HepG2 (cell line): Measurements from ENCODE around the gene NOXO1. TPM values are rescaled to one million over a fixed set of nuclear protein-coding genes. Genes with fewer than 3 reads are reported as not detected.

Experiments
- ESRRA ChIP-seq: sonication (generic); formaldehyde crosslinking; IDR thresholded peaks from 2 replicates; pipeline ENCODE4 v1.5.1; 2020; ENCODE audit warnings: mild to moderate bottlenecking, low read depth, missing genetic modification reagents
- GABPB1 ChIP-seq: IDR thresholded peaks from 2 replicates; pipeline ENCODE4 v1.6.1; 2016; ENCODE audit warnings: mild to moderate bottlenecking, missing genetic modification reagents, moderate library complexity, missing compliant biosample characterization
- HDAC2 ChIP-seq: sonication (generic); formaldehyde crosslinking; IDR thresholded peaks from 2 replicates; pipeline ENCODE4 v1.4.0; 2020; ENCODE audit warnings: missing genetic modification reagents
- MAFK ChIP-seq, 2 experiments: IDR thresholded peaks in 1 of 2; conservative IDR thresholded peaks in 1 of 2; 2 replicates each; pipeline ENCODE4 v1.6.1; 2011; ENCODE audit warnings: improper control_type of control experiment in 2 of 2, low read length in 2 of 2
- NCOA1 ChIP-seq: sonication (generic); formaldehyde crosslinking; IDR thresholded peaks from 2 replicates; pipeline ENCODE4 v1.9.0; 2021; ENCODE audit warnings: missing genetic modification reagents
- NR2F6 ChIP-seq, 2 experiments: IDR thresholded peaks; 2 replicates each; pipeline ENCODE4 v1.6.1; 2016; ENCODE audit warnings: antibody characterized with exemption in 1 of 2, mild to moderate bottlenecking in 1 of 2
- PRDM15 ChIP-seq: sonication (generic); formaldehyde crosslinking; IDR thresholded peaks from 2 replicates; pipeline ENCODE4 v1.4.0; 2020; ENCODE audit warnings: missing genetic modification reagents
- SMAD1 ChIP-seq: sonication (generic); formaldehyde crosslinking; IDR thresholded peaks from 2 replicates; pipeline ENCODE4 v1.4.0; 2020; ENCODE audit warnings: missing genetic modification reagents, low read depth, mild to moderate bottlenecking, borderline replicate concordance
- TEAD3 ChIP-seq: optimal IDR thresholded peaks from 2 replicates; pipeline ENCODE3; 2016; ENCODE audit warnings: borderline replicate concordance
- TOE1 ChIP-seq: sonication (generic); formaldehyde crosslinking; IDR thresholded peaks from 2 replicates; pipeline ENCODE4 v1.4.0; 2020; ENCODE audit warnings: mild to moderate bottlenecking, missing genetic modification reagents
- ZBTB21 ChIP-seq: sonication (generic); formaldehyde crosslinking; IDR thresholded peaks from 2 replicates; pipeline ENCODE4 v1.4.0; 2020; ENCODE audit warnings: missing genetic modification reagents
- ZFP90 ChIP-seq: sonication (generic); formaldehyde crosslinking; IDR thresholded peaks from 2 replicates; pipeline ENCODE4 v1.8.0; 2022; ENCODE audit warnings: missing genetic modification reagents, mild to moderate bottlenecking, inconsistent platforms, borderline replicate concordance
- ZKSCAN8 ChIP-seq: IDR thresholded peaks from 2 replicates; pipeline ENCODE4 v1.6.1; 2016; ENCODE audit warnings: borderline replicate concordance, missing genetic modification reagents, missing compliant biosample characterization
- ZMYM3 ChIP-seq: sonication (generic); formaldehyde crosslinking; IDR thresholded peaks from 2 replicates; pipeline ENCODE4 v1.5.1; 2020; ENCODE audit warnings: mild to moderate bottlenecking, missing genetic modification reagents
- ZNF468 ChIP-seq: sonication (generic); formaldehyde crosslinking; IDR thresholded peaks from 2 replicates; pipeline ENCODE4 v1.8.0; 2022; ENCODE audit warnings: mild to moderate bottlenecking, moderate library complexity, missing genetic modification reagents
- ZNF605 ChIP-seq: sonication (generic); formaldehyde crosslinking; IDR thresholded peaks from 2 replicates; pipeline ENCODE4 v1.8.0; 2022; ENCODE audit warnings: mild to moderate bottlenecking, missing genetic modification reagents
- ZNF773 ChIP-seq: sonication (generic); formaldehyde crosslinking; IDR thresholded peaks from 2 replicates; pipeline ENCODE4 v1.4.0; 2020; ENCODE audit warnings: missing genetic modification reagents, borderline replicate concordance
- polyA plus RNA-seq, 8 experiments: library from polyadenylated mRNA; depleted of rRNA in 3 of 8; stranded (reverse) in 7 of 8; unstranded in 1 of 8; fragments of >200 nt; fragmentation: Illumina TruSeq in 4 of 8; extraction: Trizol in 4 of 8; gene quantifications; 2 replicates each; pipeline versions ENCODE4 v1.2.1 to v1.2.3, GENCODE V29; 2011 to 2016; ENCODE audit warnings: low read depth in 4 of 8, missing spikeins in 1 of 8, mixed read lengths in 1 of 8; ENCODE audit not compliant: insufficient read depth in 1 of 8
- total RNA-seq, 5 experiments: library from RNA; depleted of rRNA; stranded (reverse); fragments of >200 nt; fragmentation: Illumina TruSeq; extraction: Trizol; gene quantifications; 2 replicates each; pipeline ENCODE4 v1.2.3, GENCODE V29; 2016; ENCODE audit warnings: low read depth in 1 of 5
- TF ChIP-seq, protein P1 (sequence below): sonication (generic); formaldehyde crosslinking; IDR thresholded peaks from 2 replicates; pipeline ENCODE4 v1.4.0; 2020; ENCODE audit warnings: missing genetic modification reagents
- TF ChIP-seq, protein P2 (sequence below): sonication (generic); formaldehyde crosslinking; IDR thresholded peaks from 2 replicates; pipeline ENCODE4 v1.8.0; 2022; ENCODE audit warnings: missing genetic modification reagents, mild to moderate bottlenecking, moderate library complexity, borderline replicate concordance
- TF ChIP-seq, protein P3 (sequence below): IDR thresholded peaks from 2 replicates; pipeline ENCODE4 v1.6.1; 2012; ENCODE audit warnings: inconsistent platforms

Gene NOXO1
- total and polyA plus RNA-seq, 2 of the 13 experiments (the other 11 are each of a cell fraction or from before 2014, with no cell fraction given) = 0.69 to 1.4 TPM

DNA sequence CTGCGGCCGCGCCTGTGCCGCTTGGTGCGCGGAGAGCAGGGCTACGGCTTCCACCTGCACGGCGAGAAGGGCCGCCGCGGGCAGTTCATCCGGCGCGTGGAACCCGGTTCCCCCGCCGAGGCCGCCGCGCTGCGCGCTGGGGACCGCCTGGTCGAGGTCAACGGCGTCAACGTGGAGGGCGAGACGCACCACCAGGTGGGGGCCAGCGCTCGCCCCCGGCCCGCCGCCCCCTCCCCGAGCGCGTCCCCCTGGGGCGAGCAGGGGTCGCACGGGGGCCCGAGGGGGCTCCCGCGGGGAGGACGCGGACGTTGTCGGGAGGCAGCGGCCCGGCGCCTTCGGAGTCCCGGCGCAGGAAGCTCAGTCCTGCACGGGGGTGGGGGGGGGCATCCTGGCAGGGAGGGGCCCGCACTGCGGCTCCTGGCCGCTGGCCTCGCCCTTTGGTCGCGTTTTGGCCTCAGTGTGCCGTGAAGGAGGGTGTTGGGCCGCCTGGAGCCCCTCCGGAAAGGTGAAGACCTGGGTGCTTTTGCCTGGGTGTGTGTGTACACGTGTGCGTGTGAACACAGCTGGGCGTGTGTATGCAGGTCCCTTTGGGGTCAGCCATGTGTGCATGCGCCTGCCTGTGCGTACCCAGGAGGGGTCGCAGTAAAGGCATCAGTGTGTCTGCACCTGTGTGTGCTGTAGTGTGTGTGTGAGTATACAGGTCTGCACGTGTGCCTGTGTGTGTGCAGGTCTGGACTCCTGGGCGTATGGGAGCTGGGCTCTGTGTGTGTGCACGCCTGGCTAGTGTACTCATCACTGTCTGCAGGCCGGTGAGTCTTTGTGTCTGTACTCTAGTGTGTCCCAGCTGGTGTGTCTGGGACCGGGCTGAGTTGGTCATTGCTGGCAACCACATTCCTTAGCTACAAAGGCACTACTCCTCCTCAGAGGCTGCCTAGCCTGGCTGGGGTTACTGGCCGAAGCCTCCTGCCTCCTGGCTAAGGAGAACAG, 46.0 kb upstream of the NOXO1 start (continued):
- TF ChIP-seq, protein P1, sequence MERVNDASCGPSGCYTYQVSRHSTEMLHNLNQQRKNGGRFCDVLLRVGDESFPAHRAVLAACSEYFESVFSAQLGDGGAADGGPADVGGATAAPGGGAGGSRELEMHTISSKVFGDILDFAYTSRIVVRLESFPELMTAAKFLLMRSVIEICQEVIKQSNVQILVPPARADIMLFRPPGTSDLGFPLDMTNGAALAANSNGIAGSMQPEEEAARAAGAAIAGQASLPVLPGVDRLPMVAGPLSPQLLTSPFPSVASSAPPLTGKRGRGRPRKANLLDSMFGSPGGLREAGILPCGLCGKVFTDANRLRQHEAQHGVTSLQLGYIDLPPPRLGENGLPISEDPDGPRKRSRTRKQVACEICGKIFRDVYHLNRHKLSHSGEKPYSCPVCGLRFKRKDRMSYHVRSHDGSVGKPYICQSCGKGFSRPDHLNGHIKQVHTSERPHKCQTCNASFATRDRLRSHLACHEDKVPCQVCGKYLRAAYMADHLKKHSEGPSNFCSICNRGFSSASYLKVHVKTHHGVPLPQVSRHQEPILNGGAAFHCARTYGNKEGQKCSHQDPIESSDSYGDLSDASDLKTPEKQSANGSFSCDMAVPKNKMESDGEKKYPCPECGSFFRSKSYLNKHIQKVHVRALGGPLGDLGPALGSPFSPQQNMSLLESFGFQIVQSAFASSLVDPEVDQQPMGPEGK (CRISPR knock-in tag) = peak; percentile 76; the same call in 1 of the 2 replicates
- TF ChIP-seq HDAC2 (CRISPR knock-in tag) (peak; percentile 51; the same call in 1 of the 2 replicates), TOE1 (no peak), NCOA1 (CRISPR knock-in tag) (no peak), GABPB1 (CRISPR knock-in tag) (peak; percentile 39; the same call in 1 of the 2 replicates), ZNF605 (peak; percentile 62; the same call in 1 of the 2 replicates), ZMYM3 (CRISPR knock-in tag) (peak; percentile 31; the same call in 1 of the 2 replicates), ZBTB21 (CRISPR knock-in tag) (no peak), ZNF468 (CRISPR knock-in tag) (peak; percentile 83; the same call in 1 of the 2 replicates), ZKSCAN8 (CRISPR knock-in tag) (0 out of 2 replicates have a peak, but pooled peaks have one; percentile 47), ZNF773 (no peak), SMAD1 (CRISPR knock-in tag) (0 out of 2 replicates have a peak, but pooled peaks have one; percentile 27), TEAD3 (peak; percentile 49), MAFK (conservative IDR thresholded peaks at IDR 0.05 in 1 of 2, IDR thresholded peaks at IDR 0.05 in 1 of 2; ENCODE audit: low read length in 2 of 2) (no peak), ZFP90 (CRISPR knock-in tag) (peak; percentile 99), ESRRA (CRISPR knock-in tag) (no peak), NR2F6 (IDR thresholded peaks at IDR 0.05) (no peak), NR2F6 (CRISPR knock-in tag; IDR thresholded peaks at IDR 0.05) (peak; percentile 43; the same call in 1 of the 2 replicates), PRDM15 (0 out of 2 replicates have a peak, but pooled peaks have one; percentile 23)
- TF ChIP-seq, protein P2, sequence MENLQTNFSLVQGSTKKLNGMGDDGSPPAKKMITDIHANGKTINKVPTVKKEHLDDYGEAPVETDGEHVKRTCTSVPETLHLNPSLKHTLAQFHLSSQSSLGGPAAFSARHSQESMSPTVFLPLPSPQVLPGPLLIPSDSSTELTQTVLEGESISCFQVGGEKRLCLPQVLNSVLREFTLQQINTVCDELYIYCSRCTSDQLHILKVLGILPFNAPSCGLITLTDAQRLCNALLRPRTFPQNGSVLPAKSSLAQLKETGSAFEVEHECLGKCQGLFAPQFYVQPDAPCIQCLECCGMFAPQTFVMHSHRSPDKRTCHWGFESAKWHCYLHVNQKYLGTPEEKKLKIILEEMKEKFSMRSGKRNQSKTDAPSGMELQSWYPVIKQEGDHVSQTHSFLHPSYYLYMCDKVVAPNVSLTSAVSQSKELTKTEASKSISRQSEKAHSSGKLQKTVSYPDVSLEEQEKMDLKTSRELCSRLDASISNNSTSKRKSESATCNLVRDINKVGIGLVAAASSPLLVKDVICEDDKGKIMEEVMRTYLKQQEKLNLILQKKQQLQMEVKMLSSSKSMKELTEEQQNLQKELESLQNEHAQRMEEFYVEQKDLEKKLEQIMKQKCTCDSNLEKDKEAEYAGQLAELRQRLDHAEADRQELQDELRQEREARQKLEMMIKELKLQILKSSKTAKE = peak; percentile 29; the same call in 1 of the 2 replicates
- TF ChIP-seq, protein P3, sequence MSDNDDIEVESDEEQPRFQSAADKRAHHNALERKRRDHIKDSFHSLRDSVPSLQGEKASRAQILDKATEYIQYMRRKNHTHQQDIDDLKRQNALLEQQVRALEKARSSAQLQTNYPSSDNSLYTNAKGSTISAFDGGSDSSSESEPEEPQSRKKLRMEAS = peak; percentile 69
